HCT116 (cell line): ENCODE measurements around the gene ORMDL2. TPM values are rescaled to one million over a fixed set of nuclear protein-coding genes. Genes with fewer than 3 reads are reported as not detected.

Source experiments
- ATAC-seq: fragments of 200-7000 bp; cut with Tn5 transposase; 2 replicates; pipeline ENCODE4 v1.9.1; 2020; ENCODE audit warnings: mild to moderate bottlenecking, moderate library complexity
- BruUV-seq: library from RNA; stranded (reverse); fragments of 400-500 nt; replicated peaks from 2 replicates; lab custom pipeline; 2021; lab: Mats Ljungman, UMichigan
- CTCF ChIA-PET: fragments of 300-600 bp; sonication (Branson Sonifier 250); formaldehyde crosslinking; loops from one replicate; lab custom pipeline; 2021; ENCODE audit warnings: antibody characterized with exemption; lab: Charles Lee
- POLR2A ChIA-PET: fragments of 300-600, 350-600 bp; sonication (Branson Sonifier 250); formaldehyde crosslinking; loops from one replicate; lab custom pipeline; 2021; ENCODE audit warnings: antibody characterized with exemption; lab: Charles Lee
- RAD21 ChIA-PET, 2 experiments: fragments of 300-600 bp; sonication (Branson Sonifier 250); formaldehyde crosslinking; loops; one replicate each; lab custom pipeline; 2023; ENCODE audit warnings: low total read pairs in 2 of 2; ENCODE audit not compliant: uncharacterized antibody in 2 of 2, unreplicated experiment in 2 of 2, low non-redundant PET in 1 of 2; lab: Charles Lee
- DNase-seq: peaks from one replicate; pipeline ENCODE4 v3.0.0-alpha.2; 2010; ENCODE audit warnings: low read depth, low spot score
- H2AFZ ChIP-seq: fragments of 200-600 bp; shearing (Covaris generic), sonication (generic); 2 replicates; pipeline ENCODE4 v1.6.1; 2017; ENCODE audit warnings: low read depth, mixed run types, mixed read lengths, antibody characterized with exemption, low read length; ENCODE audit not compliant: poor library complexity, severe bottlenecking
- H3K27ac ChIP-seq: 2 replicates; pipeline ENCODE4 v1.5.1; 2012; ENCODE audit warnings: low read depth, low read length
- H3K27me3 ChIP-seq: fragments of 200-600 bp; sonication (generic); 2 replicates; pipeline ENCODE4 v1.6.1; 2016; ENCODE audit warnings: mixed run types, low read length, mixed read lengths; ENCODE audit not compliant: insufficient read depth
- H3K36me3 ChIP-seq, 2 experiments: fragments of 200-500 bp in 1 of 2; fragments of 200-600 bp in 1 of 2; sonication (Bioruptor generic) in 1 of 2; sonication (generic) in 1 of 2; 2 replicates each; pipeline versions ENCODE4 v1.5.1 to v1.6.1; 2014 to 2016; ENCODE audit warnings: low read length in 2 of 2, inconsistent platforms in 1 of 2, mixed read lengths in 1 of 2, mixed run types in 1 of 2; ENCODE audit not compliant: insufficient read depth in 2 of 2, control insufficient read depth in 1 of 2
- H3K4me1 ChIP-seq, 2 experiments: fragments of 200-600 bp in 1 of 2; sonication (generic) in 1 of 2; 2 replicates each; pipeline versions ENCODE4 v1.5.1 to v1.6.1; 2012 to 2017; ENCODE audit warnings: low read length in 2 of 2, inconsistent platforms in 1 of 2, mild to moderate bottlenecking in 1 of 2, mixed read lengths in 1 of 2, mixed run types in 1 of 2, moderate library complexity in 1 of 2; ENCODE audit not compliant: insufficient read depth in 2 of 2, control insufficient read depth in 1 of 2
- H3K4me2 ChIP-seq: fragments of 200-600 bp; sonication (generic); 2 replicates; pipeline ENCODE4 v1.6.1; 2017; ENCODE audit warnings: mixed run types, low read length, mixed read lengths
- H3K4me3 ChIP-seq, 2 experiments: fragments of 200-600 bp in 1 of 2; sonication (generic) in 1 of 2; replicated peaks in 1 of 2; 2 replicates each; pipeline ENCODE4 v1.5.1; 2011 to 2016; ENCODE audit warnings: low read length in 2 of 2, control low read depth in 1 of 2, low read depth in 1 of 2, mild to moderate bottlenecking in 1 of 2, mixed read lengths in 1 of 2, mixed run types in 1 of 2
- H3K79me2 ChIP-seq: fragments of 200-600 bp; sonication (generic); 2 replicates; pipeline ENCODE4 v1.6.1; 2017; ENCODE audit warnings: mild to moderate bottlenecking, mixed run types, low read length, moderate library complexity, mixed read lengths; ENCODE audit not compliant: insufficient read depth
- H3K9ac ChIP-seq: fragments of 200-600 bp; sonication (generic); 2 replicates; pipeline ENCODE4 v1.6.1; 2016; ENCODE audit warnings: low read length, mixed read lengths
- H3K9me2 ChIP-seq: fragments of 200-600 bp; sonication (generic), shearing (Covaris generic); 2 replicates; pipeline ENCODE4 v1.6.1; 2017; ENCODE audit warnings: mixed run types, mild to moderate bottlenecking, moderate library complexity; ENCODE audit not compliant: insufficient read depth
- H3K9me3 ChIP-seq, 2 experiments: fragments of 200-500 bp in 1 of 2; fragments of 200-600 bp in 1 of 2; sonication (Bioruptor generic) in 1 of 2; sonication (generic) in 1 of 2; 2 replicates each; pipeline ENCODE4 v1.6.1; 2014 to 2017; ENCODE audit warnings: low read length in 2 of 2, mixed read lengths in 2 of 2, inconsistent platforms in 1 of 2, low read depth in 1 of 2, mild to moderate bottlenecking in 1 of 2, mixed run types in 1 of 2, moderate library complexity in 1 of 2; ENCODE audit not compliant: control insufficient read depth in 1 of 2, insufficient read depth in 1 of 2
- H4K20me1 ChIP-seq: fragments of 200-600 bp; sonication (generic), shearing (Covaris generic); 2 replicates; pipeline ENCODE4 v1.6.1; 2017; ENCODE audit warnings: mixed run types, mild to moderate bottlenecking, moderate library complexity; ENCODE audit not compliant: insufficient read depth
- ATF3 ChIP-seq: IDR thresholded peaks from 2 replicates; pipeline ENCODE4 v1.6.1; 2012
- EGR1 ChIP-seq: IDR thresholded peaks from 2 replicates; pipeline ENCODE4 v1.6.1; 2012; ENCODE audit warnings: low read depth
- EZH2 ChIP-seq: fragments of 200-600 bp; sonication (generic); IDR thresholded peaks from 2 replicates; pipeline ENCODE4 v1.6.1; 2017; ENCODE audit warnings: antibody characterized with exemption, mixed run types
- EZH2phosphoT487 ChIP-seq: fragments of 200-600 bp; IDR thresholded peaks from 2 replicates; pipeline ENCODE4 v1.6.1; 2018; ENCODE audit warnings: antibody characterized with exemption, borderline replicate concordance
- FOSL1 ChIP-seq: IDR thresholded peaks from 2 replicates; pipeline ENCODE4 v1.6.1; 2012; ENCODE audit warnings: low read depth
- JUND ChIP-seq: IDR thresholded peaks from 2 replicates; pipeline ENCODE4 v1.6.1; 2012
- MAX ChIP-seq: IDR thresholded peaks from 2 replicates; pipeline ENCODE4 v1.6.1; 2012
- SP1 ChIP-seq: IDR thresholded peaks from 2 replicates; pipeline ENCODE4 v1.6.1; 2012; ENCODE audit warnings: low read depth
- SRF ChIP-seq: IDR thresholded peaks from 2 replicates; pipeline ENCODE4 v1.6.1; 2012; ENCODE audit warnings: low read depth
- ZFX ChIP-seq: fragments of 450-650 bp; IDR thresholded peaks from 2 replicates; pipeline ENCODE4 v1.6.1; 2017
- ZNF274 ChIP-seq: fragments of 200-500 bp; sonication (Bioruptor generic); IDR thresholded peaks from 2 replicates; pipeline ENCODE4 v1.6.1; 2014; ENCODE audit warnings: mild to moderate bottlenecking, low read depth, low read length, inconsistent platforms
- intact Hi-C: fragments of 100-400 bp; cut with micrococcal nuclease; formaldehyde crosslinking; loops from 2 replicates; pipeline ENCODE4 v1.10.0; 2022
- total RNA-seq: library from RNA; stranded (reverse); gene quantifications from one replicate; pipeline ENCODE4 v1.2.1, GENCODE V29; 2021; ENCODE audit not compliant: unreplicated experiment

ORMDL2 gene
- total RNA-seq, 1 experiment from 2014 or later = 25.5 TPM

GRCh38 chr12:55852740-55853139 is 34.9 kb downstream of the ORMDL2 start:
- Histone ChIP-seq H3K4me3 (no peak overlapping the region), H3K27me3 (no peaks in the 10 kb centered on the region), H3K79me2 (no peaks in the 10 kb centered on the region), H3K9ac (no peak overlapping the region), H3K36me3 (no peaks in the 10 kb centered on the region), H3K9me3 (no peaks in the 10 kb centered on the region), H3K9me2 (no peaks in the 10 kb centered on the region), H3K4me1 (peaks cover under 1 to 10% of the 10 kb centered on the region in 2 experiments; a peak in 3 of 4 replicates), H4K20me1 (no peaks in the 10 kb centered on the region), H3K4me2 (no peak overlapping the region), H2AFZ (no peak overlapping the region), H3K27ac (no peak overlapping the region)
- BruUV-seq = no TSS peak
- ChIA-PET RAD21 (no interaction called here), CTCF (no interaction called here), POLR2A (no interaction called here)
- no peak for ATAC-seq
- DNase-seq = no peak
- TF ChIP-seq EGR1 = no peak
- no peak for TF ChIP-seq EZH2phosphoT487
- TF ChIP-seq ZNF274 = no peak
- TF ChIP-seq SRF = no peak
- TF ChIP-seq FOSL1 = no peak
- no peak for TF ChIP-seq ATF3
- intact Hi-C loops = no loop called here

GRCh38 chr12:55861396-55861795 is 43.6 kb downstream of the ORMDL2 start:
- H3K9me2 ChIP-seq = no peaks in the 10 kb centered on the region
- ChIA-PET POLR2A (interaction anchor here (1.1 kb wide), 1 partner anchor 43 kb away, joined by 6 read pairs; the partner anchor contains the start of genes ORMDL2 and SARNP), CTCF (no interaction called here), RAD21 (no interaction called here)
- H3K9ac ChIP-seq = no peak overlapping the region
- no peaks in the 10 kb centered on the region; a peak in 1 of 4 replicates for H3K4me1 ChIP-seq
- H3K27me3 ChIP-seq = no peaks in the 10 kb centered on the region
- no TSS peak for BruUV-seq
- no peak for DNase-seq
- intact Hi-C loops = no loop called here
- no peak overlapping the region for H3K27ac ChIP-seq
- H3K9me3 ChIP-seq = no peaks in the 10 kb centered on the region; a peak in 1 of 4 replicates
- no peaks in the 10 kb centered on the region for H4K20me1 ChIP-seq
- no peak overlapping the region for H3K4me3 ChIP-seq
- TF ChIP-seq SRF (no peak), JUND (no peak), FOSL1 (no peak), ATF3 (no peak), ZNF274 (no peak), ZFX (no peak), MAX (no peak), EZH2 (no peak), SP1 (no peak)
- H3K4me2 ChIP-seq = no peak overlapping the region
- no peak overlapping the region for H2AFZ ChIP-seq
- no peaks in the 10 kb centered on the region for H3K79me2 ChIP-seq
- no peaks in the 10 kb centered on the region for H3K36me3 ChIP-seq
- no peak for ATAC-seq
